GM23338 (cell line): ENCODE measurements around the gene NPEPPS. TPM values are rescaled to one million over a fixed set of nuclear protein-coding genes. Genes with fewer than 3 reads are reported as not detected.

Source experiments
- ATAC-seq: fragments of 200-7000 bp; cut with Tn5 transposase; 3 replicates; pipeline ENCODE4 v1.9.1; 2020
- DNase-seq: peaks from one replicate; pipeline ENCODE4 v3.0.0-alpha.2; 2015; ENCODE audit warnings: low spot score
- H2AFZ ChIP-seq: fragments of 200-600 bp; sonication (generic); 2 replicates; pipeline ENCODE4 v1.8.0; 2016; ENCODE audit warnings: antibody characterized with exemption, mild to moderate bottlenecking, moderate library complexity
- H3F3A ChIP-seq: fragments of 200-600 bp; sonication (generic); replicated peaks from 2 replicates; pipeline ENCODE4 v1.8.0; 2017; ENCODE audit warnings: antibody characterized with exemption, mixed run types, low read depth
- H3K27ac ChIP-seq: fragments of 200-600 bp; sonication (generic); 2 replicates; pipeline ENCODE4 v1.6.1; 2016; ENCODE audit warnings: low read depth
- H3K27me3 ChIP-seq: fragments of 200-600 bp; sonication (generic); 2 replicates; pipeline ENCODE4 v1.8.0; 2016; ENCODE audit warnings: mild to moderate bottlenecking, mixed run types, moderate library complexity; ENCODE audit not compliant: insufficient read depth
- H3K36me3 ChIP-seq: fragments of 200-600 bp; sonication (generic); 2 replicates; pipeline ENCODE4 v1.8.0; 2016; ENCODE audit warnings: mild to moderate bottlenecking; ENCODE audit not compliant: insufficient read depth
- H3K4me1 ChIP-seq: fragments of 200-600 bp; sonication (generic); 2 replicates; pipeline ENCODE4 v1.8.0; 2016; ENCODE audit warnings: mild to moderate bottlenecking, moderate library complexity; ENCODE audit not compliant: insufficient read depth
- H3K4me2 ChIP-seq: fragments of 200-600 bp; sonication (generic); 2 replicates; pipeline ENCODE4 v1.7.1; 2017; ENCODE audit warnings: mixed run types
- H3K4me3 ChIP-seq: fragments of 200-600 bp; sonication (generic); 2 replicates; pipeline ENCODE4 v1.6.1; 2016; ENCODE audit warnings: mixed run types
- H3K79me2 ChIP-seq: fragments of 200-600 bp; sonication (generic); replicated peaks from 2 replicates; pipeline ENCODE4 v1.8.0; 2017; ENCODE audit warnings: mild to moderate bottlenecking; ENCODE audit not compliant: insufficient read depth
- H3K9me2 ChIP-seq: fragments of 200-600 bp; sonication (generic); 2 replicates; pipeline ENCODE4 v1.8.0; 2017; ENCODE audit not compliant: insufficient read depth
- H4K20me1 ChIP-seq: fragments of 200-600 bp; sonication (generic); replicated peaks from 2 replicates; pipeline ENCODE4 v1.8.0; 2017; ENCODE audit warnings: mild to moderate bottlenecking; ENCODE audit not compliant: insufficient read depth
- H3K27ac Mint-ChIP-seq: 2 replicates; pipeline ENCODE4 v1.8.0; 2020; ENCODE audit warnings: inconsistent platforms, mild to moderate bottlenecking, moderate library complexity, mixed read lengths
- H3K27me3 Mint-ChIP-seq: 3 replicates; pipeline ENCODE4 v1.8.0; 2022; ENCODE audit warnings: low read depth, mild to moderate bottlenecking, moderate library complexity, mixed read lengths, inconsistent platforms; ENCODE audit not compliant: insufficient read depth, poor library complexity
- H3K36me3 Mint-ChIP-seq: 3 replicates; pipeline ENCODE4 v1.8.0; 2021; ENCODE audit warnings: low read depth, mild to moderate bottlenecking, inconsistent platforms, moderate library complexity, mixed read lengths
- H3K4me1 Mint-ChIP-seq: 3 replicates; pipeline ENCODE4 v1.8.0; 2020; ENCODE audit warnings: mild to moderate bottlenecking, inconsistent platforms, mixed read lengths
- H3K4me3 Mint-ChIP-seq: 3 replicates; pipeline ENCODE4 v1.8.0; 2021; ENCODE audit warnings: moderate library complexity, mild to moderate bottlenecking, inconsistent platforms, mixed read lengths
- H3K9me3 Mint-ChIP-seq: 3 replicates; pipeline ENCODE4 v1.8.0; 2020; ENCODE audit warnings: moderate library complexity, mild to moderate bottlenecking, inconsistent platforms, mixed read lengths
- CREB1 ChIP-seq: fragments of 250-450 bp; sonication (Bioruptor Pico); IDR thresholded peaks from 2 replicates; pipeline ENCODE4 v1.5.0; 2020; ENCODE audit warnings: low read depth, mild to moderate bottlenecking, moderate library complexity
- NANOG ChIP-seq: IDR thresholded peaks from 2 replicates; pipeline ENCODE4 v1.6.1; 2016; ENCODE audit warnings: antibody characterized with exemption, borderline replicate concordance
- POLR2AphosphoS5 ChIP-seq: IDR thresholded peaks from 2 replicates; pipeline ENCODE4 v1.6.1; 2016; ENCODE audit warnings: antibody characterized with exemption, low read depth
- polyA plus RNA-seq: library from polyadenylated mRNA; unstranded; fragments of >200 nt; fragmentation: Nextera tagmentation; extraction: Ambion mirVana; gene quantifications from 2 replicates; pipeline ENCODE4 v1.2.1, GENCODE V29; 2016
- total RNA-seq: library from RNA; depleted of rRNA; stranded (reverse); fragments of >200 nt; shearing (Covaris generic); gene quantifications from 2 replicates; pipeline ENCODE4 v1.2.3, GENCODE V29; 2014
- TF ChIP-seq, protein P1 (sequence below): IDR thresholded peaks from one replicate; pipeline ENCODE4 v1.6.1; 2018; ENCODE audit warnings: antibody characterized with exemption; ENCODE audit not compliant: unreplicated experiment

NPEPPS gene
- total and polyA plus RNA-seq, 2 experiments from 2014 or later: 91.5 to 113 TPM

DNA sequence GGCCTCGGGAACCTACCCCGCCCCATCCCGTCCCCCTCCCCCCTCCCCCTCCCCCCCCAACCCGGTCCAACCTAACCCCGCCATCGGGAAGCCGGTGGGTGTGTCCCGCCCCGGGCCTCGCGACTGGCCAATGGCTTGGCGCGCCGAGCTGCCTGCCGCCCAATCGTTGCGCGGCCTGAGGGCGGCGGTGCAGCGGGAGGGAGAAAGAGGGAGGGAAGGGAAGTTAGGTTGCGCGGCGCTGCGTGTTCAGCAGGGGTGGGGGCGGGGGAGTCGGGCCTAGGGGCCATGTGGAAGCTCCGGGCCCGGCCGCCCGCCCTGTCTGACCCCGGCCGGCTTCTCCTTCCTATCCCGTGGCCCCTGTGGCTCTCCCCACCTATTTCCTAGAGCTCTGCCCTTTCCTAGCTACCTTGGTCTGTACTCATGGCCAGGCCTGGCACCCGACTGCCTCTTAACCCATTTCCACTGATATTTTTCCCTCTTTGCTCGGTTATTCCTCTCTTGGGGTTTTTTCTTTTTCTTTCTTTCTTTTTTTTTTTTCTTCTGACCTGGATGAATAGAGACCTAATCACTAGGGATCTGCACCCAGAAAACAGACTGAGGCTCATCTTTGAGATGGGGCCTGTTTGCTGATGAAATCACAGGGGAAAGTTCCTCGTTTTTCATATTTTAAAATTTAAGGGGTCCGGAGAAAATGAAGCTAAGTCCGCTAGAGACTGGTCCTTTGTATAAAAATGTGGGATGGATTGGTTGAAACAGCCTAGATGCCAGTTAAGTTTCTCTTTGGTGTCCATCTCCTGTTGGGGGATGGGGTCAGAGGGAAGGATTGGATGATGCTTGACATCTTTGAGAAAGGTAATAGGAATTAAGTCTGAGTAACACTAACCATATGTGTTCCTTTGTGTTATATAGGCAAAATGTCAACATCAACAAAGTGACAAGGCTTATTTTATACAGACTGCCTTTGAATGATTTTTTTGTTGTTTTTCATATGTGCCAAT lies 119.9 kb downstream of the NPEPPS start:
- H3K36me3 ChIP-seq: peaks cover 46% of the 10 kb centered on the region
- peaks cover 69% of the 10 kb centered on the region for H3K79me2 ChIP-seq

DNA sequence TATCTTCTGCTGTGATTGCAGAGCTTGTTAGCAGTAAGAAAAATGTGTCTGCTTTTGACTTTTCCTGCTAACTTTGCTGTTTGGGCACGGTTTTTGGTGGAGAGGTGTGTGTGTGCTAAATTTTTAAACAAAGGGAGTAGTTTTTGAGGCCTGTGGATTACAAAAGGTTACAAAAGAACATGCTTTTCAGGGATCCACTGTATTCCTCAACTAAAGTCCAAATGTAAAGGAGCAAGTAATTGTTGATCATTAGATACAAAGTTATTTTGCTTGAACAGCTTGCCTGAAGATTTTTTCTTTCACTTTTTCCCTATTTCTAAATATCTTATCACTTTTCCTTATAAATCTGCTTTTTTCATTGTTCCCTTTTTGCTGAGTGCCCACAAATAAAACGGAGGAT lies 120.8 kb downstream of the NPEPPS start:
- peaks cover 39% of the 10 kb centered on the region for H3F3A ChIP-seq
- no peaks in the 10 kb centered on the region for H3K27me3 ChIP-seq
- Mint-ChIP-seq H3K27ac (peak overlapping the region; percentile 68), H3K4me1 (peaks cover 26% of the 10 kb centered on the region), H3K36me3 (peaks cover 64% of the 10 kb centered on the region), H3K27me3 (peaks cover 16% of the 10 kb centered on the region), H3K4me3 (peak overlapping the region; percentile 92), H3K9me3 (no peaks in the 10 kb centered on the region; the same call in 2 of the 3 replicates)
- TF ChIP-seq NANOG: no peak
- peak overlapping the region; percentile 99 for H3K4me2 ChIP-seq
- peak overlapping the region; percentile 23 for H3K27ac ChIP-seq
- H3K9me2 ChIP-seq: no peaks in the 10 kb centered on the region
- H3K4me1 ChIP-seq: peaks cover 19% of the 10 kb centered on the region
- peaks cover 54% of the 10 kb centered on the region for H4K20me1 ChIP-seq
- peak overlapping the region; percentile 96 for H3K4me3 ChIP-seq
- no peak overlapping the region for H2AFZ ChIP-seq
- no peak for ATAC-seq
- peaks cover 78% of the 10 kb centered on the region for H3K79me2 ChIP-seq
- H3K36me3 ChIP-seq: peaks cover 53% of the 10 kb centered on the region
- DNase-seq: no peak

More for the DNA sequence above, 119.9 kb downstream of the NPEPPS start:
- Mint-ChIP-seq H3K4me1 (peaks cover 26% of the 10 kb centered on the region), H3K27me3 (peaks cover 16% of the 10 kb centered on the region), H3K9me3 (no peaks in the 10 kb centered on the region; the same call in 2 of the 3 replicates), H3K36me3 (peaks cover 56% of the 10 kb centered on the region), H3K27ac (peak overlapping the region; percentile 96), H3K4me3 (peak overlapping the region; percentile 92)
- peak; percentile 70 for TF ChIP-seq CREB1 (CRISPR knock-in tag)
- TF ChIP-seq, protein P1, sequence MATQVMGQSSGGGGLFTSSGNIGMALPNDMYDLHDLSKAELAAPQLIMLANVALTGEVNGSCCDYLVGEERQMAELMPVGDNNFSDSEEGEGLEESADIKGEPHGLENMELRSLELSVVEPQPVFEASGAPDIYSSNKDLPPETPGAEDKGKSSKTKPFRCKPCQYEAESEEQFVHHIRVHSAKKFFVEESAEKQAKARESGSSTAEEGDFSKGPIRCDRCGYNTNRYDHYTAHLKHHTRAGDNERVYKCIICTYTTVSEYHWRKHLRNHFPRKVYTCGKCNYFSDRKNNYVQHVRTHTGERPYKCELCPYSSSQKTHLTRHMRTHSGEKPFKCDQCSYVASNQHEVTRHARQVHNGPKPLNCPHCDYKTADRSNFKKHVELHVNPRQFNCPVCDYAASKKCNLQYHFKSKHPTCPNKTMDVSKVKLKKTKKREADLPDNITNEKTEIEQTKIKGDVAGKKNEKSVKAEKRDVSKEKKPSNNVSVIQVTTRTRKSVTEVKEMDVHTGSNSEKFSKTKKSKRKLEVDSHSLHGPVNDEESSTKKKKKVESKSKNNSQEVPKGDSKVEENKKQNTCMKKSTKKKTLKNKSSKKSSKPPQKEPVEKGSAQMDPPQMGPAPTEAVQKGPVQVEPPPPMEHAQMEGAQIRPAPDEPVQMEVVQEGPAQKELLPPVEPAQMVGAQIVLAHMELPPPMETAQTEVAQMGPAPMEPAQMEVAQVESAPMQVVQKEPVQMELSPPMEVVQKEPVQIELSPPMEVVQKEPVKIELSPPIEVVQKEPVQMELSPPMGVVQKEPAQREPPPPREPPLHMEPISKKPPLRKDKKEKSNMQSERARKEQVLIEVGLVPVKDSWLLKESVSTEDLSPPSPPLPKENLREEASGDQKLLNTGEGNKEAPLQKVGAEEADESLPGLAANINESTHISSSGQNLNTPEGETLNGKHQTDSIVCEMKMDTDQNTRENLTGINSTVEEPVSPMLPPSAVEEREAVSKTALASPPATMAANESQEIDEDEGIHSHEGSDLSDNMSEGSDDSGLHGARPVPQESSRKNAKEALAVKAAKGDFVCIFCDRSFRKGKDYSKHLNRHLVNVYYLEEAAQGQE: no peak
- TF ChIP-seq POLR2AphosphoS5: 0 out of 2 replicates have a peak, but pooled peaks have one; percentile 35
- Histone ChIP-seq H3K27me3 (no peaks in the 10 kb centered on the region), H2AFZ (no peak overlapping the region), H3K27ac (peak overlapping the region; percentile 99), H3K4me1 (peaks cover 19% of the 10 kb centered on the region), H3K4me2 (peak overlapping the region; percentile 99), H3K9me2 (no peaks in the 10 kb centered on the region), H3K4me3 (peak overlapping the region; percentile 96), H4K20me1 (peaks cover 45% of the 10 kb centered on the region), H3F3A (peaks cover 36% of the 10 kb centered on the region)
- peak; percentile 61 for ATAC-seq
- DNase-seq: peak; percentile 99
